HepG2 (cell line): ENCODE measurements around the gene LRFN2. TPM values are rescaled to one million over a fixed set of nuclear protein-coding genes. Genes with fewer than 3 reads are reported as not detected.

Experiments used
- ATAC-seq: fragments of 200-7000 bp; cut with Tn5 transposase; 3 replicates; pipeline ENCODE4 v1.9.1; 2020; ENCODE audit warnings: mild to moderate bottlenecking, moderate library complexity
- BruUV-seq: library from RNA; stranded (reverse); fragments of 400-500 nt; replicated peaks from 2 replicates; lab custom pipeline; 2021; lab: Mats Ljungman, UMichigan
- CTCF ChIA-PET: fragments of 300-600 bp; formaldehyde crosslinking; extraction: SDS; loops from one replicate; lab custom pipeline; 2021; ENCODE audit warnings: low total read pairs, inconsistent platforms, low intra/inter-chr PET ratio; lab: Yijun Ruan, JAX
- POLR2A ChIA-PET: fragments of 350-600 bp; sonication (Branson Sonifier 250); formaldehyde crosslinking; loops from one replicate; lab custom pipeline; 2020; ENCODE audit warnings: antibody characterized with exemption, inconsistent platforms; lab: Yijun Ruan, JAX
- DNase-seq: peaks from one replicate; pipeline ENCODE4 v3.0.0-alpha.2; 2015; ENCODE audit warnings: low spot score
- FAIRE-seq: peaks from 3 replicates; lab custom pipeline; 2011; peaks lifted over from hg19 to GRCh38; lab: Jason Lieb, UNC
- H2AFZ ChIP-seq: one replicate; pipeline ENCODE4 v1.6.1; 2011; ENCODE audit warnings: low read length, inconsistent platforms
- H3K27ac ChIP-seq: fragments of 300-600 bp; 3 replicates; pipeline ENCODE4 v1.8.0; 2011; ENCODE audit warnings: mixed run types, mild to moderate bottlenecking, mixed read lengths, low read length, inconsistent platforms; ENCODE audit not compliant: insufficient read depth; ENCODE audit errors: extremely low read length
- H3K27me3 ChIP-seq, 2 experiments: fragments of 200-600 bp in 1 of 2; 2 replicates in 1 of 2; 3 replicates in 1 of 2; pipeline versions ENCODE4 v1.6.0 to v1.8.0; 2011; ENCODE audit warnings: low read length in 2 of 2, mild to moderate bottlenecking in 2 of 2, moderate library complexity in 2 of 2, inconsistent platforms in 1 of 2; ENCODE audit not compliant: insufficient read depth in 2 of 2, control insufficient read depth in 1 of 2
- H3K36me3 ChIP-seq, 2 experiments: fragments of 200-600 bp in 1 of 2; replicated peaks in 1 of 2; 2 replicates in 1 of 2; 3 replicates in 1 of 2; pipeline versions ENCODE4 v1.5.1 to v1.8.0; 2011; ENCODE audit warnings: low read length in 2 of 2, inconsistent platforms in 1 of 2; ENCODE audit not compliant: insufficient read depth in 2 of 2, control insufficient read depth in 1 of 2
- H3K4me1 ChIP-seq: 2 replicates; pipeline ENCODE4 v1.5.1; 2012; ENCODE audit warnings: low read length, inconsistent platforms; ENCODE audit not compliant: insufficient read depth
- H3K4me2 ChIP-seq: 2 replicates; pipeline ENCODE4 v1.6.0; 2011; ENCODE audit warnings: low read depth, low read length, inconsistent platforms
- H3K4me3 ChIP-seq, 3 experiments: fragments of 200-600 bp in 1 of 3; sonication (generic), shearing (Covaris generic) in 1 of 3; replicated peaks in 1 of 3; 2 replicates each; pipeline ENCODE4 v1.5.1; 2011 to 2016; ENCODE audit warnings: low read length in 3 of 3, inconsistent platforms in 2 of 3, low read depth in 2 of 3, mild to moderate bottlenecking in 2 of 3, control low read depth in 1 of 3, mixed read lengths in 1 of 3; ENCODE audit not compliant: insufficient read depth in 1 of 3
- H3K79me2 ChIP-seq: one replicate; pipeline ENCODE4 v1.6.1; 2011; ENCODE audit warnings: low read length, inconsistent platforms; ENCODE audit not compliant: insufficient read depth
- H3K9ac ChIP-seq: 2 replicates; pipeline ENCODE4 v1.6.0; 2011; ENCODE audit warnings: mild to moderate bottlenecking, low read depth, low read length, inconsistent platforms; ENCODE audit not compliant: insufficient read depth
- H3K9me3 ChIP-seq: 2 replicates; pipeline ENCODE4 v1.5.1; 2012; ENCODE audit warnings: mild to moderate bottlenecking, low read length
- H4K20me1 ChIP-seq: 2 replicates; pipeline ENCODE4 v1.6.0; 2011; ENCODE audit warnings: inconsistent platforms, mild to moderate bottlenecking, low read length, moderate library complexity; ENCODE audit not compliant: insufficient read depth
- ARID4A ChIP-seq: sonication (generic); formaldehyde crosslinking; IDR thresholded peaks from 2 replicates; pipeline ENCODE4 v1.5.0; 2020; ENCODE audit warnings: mild to moderate bottlenecking, missing genetic modification reagents, borderline replicate concordance
- CBX5 ChIP-seq: sonication (generic); formaldehyde crosslinking; IDR thresholded peaks from 2 replicates; pipeline ENCODE4 v1.4.0; 2020; ENCODE audit warnings: missing genetic modification reagents, borderline replicate concordance
- EHMT2 ChIP-seq: fragments of 200-600 bp; sonication (generic); IDR thresholded peaks from 2 replicates; pipeline ENCODE4 v1.7.0; 2017; ENCODE audit warnings: antibody characterized with exemption, low read depth, low read length, borderline replicate concordance
- ELF4 ChIP-seq: sonication (generic); formaldehyde crosslinking; IDR thresholded peaks from 2 replicates; pipeline ENCODE4 v1.5.0; 2020; ENCODE audit warnings: missing genetic modification reagents, mild to moderate bottlenecking, moderate library complexity, borderline replicate concordance
- JUNB ChIP-seq: sonication (generic); formaldehyde crosslinking; IDR thresholded peaks from 2 replicates; pipeline ENCODE4 v1.8.0; 2022; ENCODE audit warnings: missing genetic modification reagents, mild to moderate bottlenecking, borderline replicate concordance
- SNRNP70 ChIP-seq: fragments of 200-400 bp; formaldehyde crosslinking; IDR thresholded peaks from 2 replicates; pipeline ENCODE4 v1.6.1; 2017; ENCODE audit warnings: mild to moderate bottlenecking, low read depth, low read length, moderate library complexity
- TCF12 ChIP-seq, 2 experiments: fragments of 450-650 bp in 1 of 2; sonication (generic) in 1 of 2; formaldehyde crosslinking in 1 of 2; IDR thresholded peaks; 2 replicates each; pipeline versions ENCODE4 v1.6.1 to v1.8.0; 2017 to 2022; ENCODE audit warnings: antibody characterized with exemption in 1 of 2, mild to moderate bottlenecking in 1 of 2, missing genetic modification reagents in 1 of 2, moderate library complexity in 1 of 2
- ZBTB7B ChIP-seq: sonication (generic); formaldehyde crosslinking; IDR thresholded peaks from 2 replicates; pipeline ENCODE4 v1.4.0; 2020; ENCODE audit warnings: missing genetic modification reagents
- ZNF556 ChIP-seq: sonication (generic); formaldehyde crosslinking; IDR thresholded peaks from 2 replicates; pipeline ENCODE4 v1.4.0; 2020; ENCODE audit warnings: mild to moderate bottlenecking, missing genetic modification reagents, borderline replicate concordance
- ZNF790 ChIP-seq: sonication (generic); formaldehyde crosslinking; IDR thresholded peaks from 2 replicates; pipeline ENCODE4 v1.8.0; 2022; ENCODE audit warnings: missing genetic modification reagents, mild to moderate bottlenecking, borderline replicate concordance
- WGBS: methylation state at CpG from one replicate; pipeline ENCODE4 v1.1.6; 2017; ENCODE audit warnings: low lambda C conversion rate; 5-methylcytosine and 5-hydroxymethylcytosine counted together
- in situ Hi-C: cut with HindIII; loops from 2 replicates; pipeline ENCODE4 v1.10.0; 2017; ENCODE audit warnings: low pct_unique_long_range_greater_than_20kb; ENCODE audit not compliant: extremely low pct_ligation_motif_present
- intact Hi-C: fragments of 100-400 bp; cut with micrococcal nuclease; formaldehyde crosslinking; loops from one replicate; pipeline ENCODE4 v1.10.0; 2022; ENCODE audit not compliant: unreplicated experiment
- polyA plus RNA-seq, 8 experiments: library from polyadenylated mRNA; depleted of rRNA in 3 of 8; stranded (reverse) in 7 of 8; unstranded in 1 of 8; fragments of >200 nt; fragmentation: Illumina TruSeq in 4 of 8; extraction: Trizol in 4 of 8; gene quantifications; 2 replicates each; pipeline versions ENCODE4 v1.2.1 to v1.2.3, GENCODE V29; 2011 to 2016; ENCODE audit warnings: low read depth in 4 of 8, missing spikeins in 1 of 8, mixed read lengths in 1 of 8; ENCODE audit not compliant: insufficient read depth in 1 of 8
- total RNA-seq, 5 experiments: library from RNA; depleted of rRNA; stranded (reverse); fragments of >200 nt; fragmentation: Illumina TruSeq; extraction: Trizol; gene quantifications; 2 replicates each; pipeline ENCODE4 v1.2.3, GENCODE V29; 2016; ENCODE audit warnings: low read depth in 1 of 5

LRFN2 gene
- total and polyA plus RNA-seq, 2 of the 13 experiments (the other 11 are each of a cell fraction or from before 2014, with no cell fraction given), result not detected

- TF ChIP-seq EHMT2 (no peak), ZNF556 (no peak), ZNF790 (CRISPR knock-in tag) (no peak), ELF4 (CRISPR knock-in tag) (no peak), TCF12 (IDR thresholded peaks at IDR 0.05) (no peak), TCF12 (CRISPR knock-in tag; IDR thresholded peaks at IDR 0.05) (no peak), ZBTB7B (CRISPR knock-in tag) (no peak), JUNB (CRISPR knock-in tag) (no peak)
Measured at GRCh38 chr6:40555092-40555491, 32.1 kb downstream of the LRFN2 start (continued).

DNA sequence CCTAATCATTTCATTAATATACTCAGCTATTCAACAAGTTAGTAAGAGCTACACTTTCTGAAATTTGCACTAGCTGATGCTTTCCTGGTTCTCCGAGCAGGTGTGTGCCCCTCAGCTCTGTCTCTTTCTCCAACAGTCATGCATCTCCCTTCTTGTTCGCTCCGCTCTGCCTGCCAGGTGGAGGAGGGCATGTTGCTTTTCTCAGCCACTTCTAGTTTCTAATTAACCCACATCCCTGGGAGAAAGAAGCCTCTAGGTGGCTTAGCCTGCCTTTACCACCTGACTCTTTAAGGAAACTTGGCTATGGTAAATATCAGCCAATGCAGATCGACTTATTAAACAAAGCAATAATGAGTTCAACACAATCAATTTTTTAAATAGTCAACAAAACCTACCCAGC is 34.2 kb downstream of the LRFN2 start:
- Histone ChIP-seq H3K27ac (no peak overlapping the region), H3K4me1 (no peaks in the 10 kb centered on the region), H4K20me1 (no peaks in the 10 kb centered on the region), H3K4me2 (no peak overlapping the region), H2AFZ (no peak overlapping the region), H3K9ac (no peak overlapping the region), H3K27me3 (peaks cover 0 to 9% of the 10 kb centered on the region in 2 experiments; a peak in 3 of 5 replicates)
- BruUV-seq, result no TSS peak
- POLR2A ChIA-PET, result no interaction called here
- TF ChIP-seq SNRNP70, result no peak
- TF ChIP-seq CBX5 (CRISPR knock-in tag), result no peak
- TF ChIP-seq ARID4A (CRISPR knock-in tag), result no peak
- TF ChIP-seq, all 625 proteins: peak for 0
- Histone ChIP-seq H3K79me2 (no peaks in the 10 kb centered on the region), H3K36me3 (no peaks in the 10 kb centered on the region), H3K4me3 (no peak overlapping the region), H3K9me3 (no peaks in the 10 kb centered on the region)
- WGBS, result 4% methylated on average over 4 of the region's 4 CpGs
- DNase-seq (no peak), ATAC-seq (no peak), FAIRE-seq (no peak)
- in situ Hi-C loops (no loop called here), intact Hi-C loops (no loop called here)
- CTCF ChIA-PET, result no interaction called here
